ENCODE results near the gene MYL6.
"Not testable (repeated sequence)": the region's sequence is repeated elsewhere in the genome, so short reads cannot be mapped to it uniquely, and the experiment has no call there.

Gene MYL6

DNA sequence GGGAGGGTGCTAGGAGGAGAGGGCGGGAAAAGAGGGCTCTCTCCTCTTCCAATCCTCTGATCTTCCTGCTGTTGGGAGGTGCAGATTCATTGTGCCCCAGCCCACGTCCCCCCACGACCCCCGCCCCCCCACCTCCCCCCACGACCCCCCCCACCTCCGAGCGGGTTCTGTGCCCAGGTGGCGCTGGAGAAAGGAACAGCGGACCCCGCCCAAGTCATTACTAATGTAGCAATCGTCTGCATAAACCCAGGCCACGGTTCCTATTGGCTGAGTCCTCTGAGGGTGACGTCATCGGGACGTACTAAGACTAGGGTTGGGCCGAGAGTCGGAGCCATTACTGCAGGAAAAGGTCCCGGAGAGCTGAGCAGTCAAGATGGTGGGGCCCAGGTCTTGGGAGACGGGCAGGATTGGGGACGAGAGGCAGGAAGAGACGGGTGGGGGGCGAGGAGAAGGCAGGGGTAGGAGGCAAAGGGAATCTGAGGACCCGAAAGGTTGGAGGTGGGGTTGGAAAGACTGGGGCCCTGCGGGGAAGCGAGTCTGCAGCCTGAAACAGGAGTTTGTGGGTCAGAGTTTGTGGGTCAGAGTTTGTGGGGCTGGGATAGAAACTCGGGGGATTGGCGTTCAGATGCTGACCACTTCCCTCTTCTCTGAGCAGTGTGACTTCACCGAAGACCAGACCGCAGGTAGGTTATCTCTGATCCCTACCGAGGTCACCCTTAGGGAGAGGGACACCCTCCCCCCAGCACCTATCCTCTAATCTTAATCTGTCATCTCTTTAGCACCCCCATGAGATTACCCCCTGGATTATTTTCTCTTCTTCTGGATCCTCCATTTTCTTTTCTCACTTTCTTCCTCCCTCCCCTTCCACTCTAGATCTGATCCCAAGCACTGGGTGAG, at the start of gene MYL6:
TSS of gene MYL6 (plus strand) at position 331 of the 897 bp plus-strand sequence. CDS start at position 374, 43 bp downstream.
- Mint-ChIP-seq H3K4me1 (ENCODE audit: low read depth) (peaks cover 48% of the 10 kb centered on the region), H3K36me3 (ENCODE audit: low read depth) (peaks cover 82% of the 10 kb centered on the region), H3K27me3 (no peaks in the 10 kb centered on the region)

DNA sequence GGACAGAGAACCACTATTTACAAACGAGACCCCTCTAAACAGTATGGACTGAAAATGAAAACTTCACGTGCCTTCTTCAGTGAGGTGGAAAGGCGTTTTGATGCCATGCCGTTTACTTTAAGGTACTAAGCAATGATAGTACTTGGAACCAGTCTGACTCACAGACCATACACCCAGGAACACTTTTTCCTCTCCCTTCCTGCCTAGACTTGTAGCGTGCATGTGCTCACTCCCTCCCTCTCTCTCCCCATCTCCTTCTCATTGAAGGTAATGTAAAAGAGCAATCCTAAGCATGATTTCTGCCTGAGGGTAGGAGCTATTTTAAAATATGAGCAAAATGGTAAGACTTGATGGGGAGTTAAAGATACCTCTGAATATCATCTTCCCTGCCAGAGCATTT, 47.6 kb upstream of the MYL6 start:
- H3K9me3 Mint-ChIP-seq = no peaks in the 10 kb centered on the region
- H3K36me3 Mint-ChIP-seq (ENCODE audit: low read depth) = peaks cover 96% of the 10 kb centered on the region
- no peak overlapping the region for H3K4me3 Mint-ChIP-seq
- peaks cover 39% of the 10 kb centered on the region for H3K4me1 Mint-ChIP-seq (ENCODE audit: low read depth)
- no peaks in the 10 kb centered on the region for H3K27me3 Mint-ChIP-seq
- peak overlapping the region; percentile 86 for H3K27ac Mint-ChIP-seq
- no peak for DNase-seq

More for the DNA sequence above, at the start of gene MYL6:
- Mint-ChIP-seq H3K27ac (peak within 1 kb of the TSS; percentile 99), H3K4me3 (peak within 1 kb of the TSS; percentile 99), H3K9me3 (no peaks in the 10 kb centered on the region)
- peak; percentile 86 for DNase-seq

DNA sequence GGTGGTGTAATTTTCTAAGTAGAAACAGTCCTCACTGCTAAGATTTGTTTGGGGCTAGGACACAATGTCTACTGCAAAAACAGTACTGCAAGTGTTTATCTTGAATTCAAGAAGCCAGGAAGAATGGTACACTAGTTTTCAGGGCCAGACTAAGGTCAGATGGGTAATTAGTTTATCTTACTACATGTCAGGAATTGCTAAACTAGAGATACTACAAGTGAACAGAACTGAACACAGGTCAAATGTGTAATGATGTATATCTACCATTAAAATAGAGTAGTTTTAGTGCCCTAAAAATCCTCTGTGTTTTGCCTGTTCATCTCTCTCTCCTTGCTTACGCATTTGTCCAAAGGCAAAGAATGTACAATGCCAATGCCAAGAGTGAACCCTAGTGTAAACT, 44.1 kb upstream of the MYL6 start:
- Mint-ChIP-seq H3K4me3 (no peak overlapping the region), H3K27ac (peak overlapping the region; percentile 71), H3K27me3 (no peaks in the 10 kb centered on the region), H3K4me1 (ENCODE audit: low read depth) (peaks cover 30% of the 10 kb centered on the region), H3K36me3 (ENCODE audit: low read depth) (peaks cover 87% of the 10 kb centered on the region), H3K9me3 (no peaks in the 10 kb centered on the region)
- DNase-seq = no peak

DNA sequence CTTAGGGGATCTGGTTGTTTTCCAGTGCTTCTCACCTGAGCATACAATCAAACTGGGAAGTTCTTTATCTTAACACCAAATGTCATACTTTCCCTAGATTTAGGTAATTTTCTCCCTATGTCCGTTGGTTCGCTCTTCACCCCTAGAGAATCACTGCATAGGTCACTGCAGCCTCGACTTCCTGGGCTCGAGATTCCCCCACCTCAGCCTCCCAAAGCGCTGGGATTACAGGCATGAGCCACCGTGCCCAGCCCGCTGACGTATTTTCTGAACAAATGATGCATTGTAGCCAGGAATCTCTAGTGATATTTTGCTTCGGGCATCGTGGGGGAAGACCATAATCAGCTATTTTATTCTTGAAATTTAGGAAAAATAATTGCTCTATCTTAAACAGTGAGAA, 42.8 kb upstream of the MYL6 start:
- H3K4me3 Mint-ChIP-seq = peak overlapping the region; percentile 96
- H3K4me1 Mint-ChIP-seq (ENCODE audit: low read depth) = peaks cover 41% of the 10 kb centered on the region
- no peak for DNase-seq
- H3K27ac Mint-ChIP-seq = peak overlapping the region; percentile 100
- H3K27me3 Mint-ChIP-seq = no peaks in the 10 kb centered on the region
- H3K36me3 Mint-ChIP-seq (ENCODE audit: low read depth) = peaks cover 80% of the 10 kb centered on the region
- H3K9me3 Mint-ChIP-seq = no peaks in the 10 kb centered on the region

DNA sequence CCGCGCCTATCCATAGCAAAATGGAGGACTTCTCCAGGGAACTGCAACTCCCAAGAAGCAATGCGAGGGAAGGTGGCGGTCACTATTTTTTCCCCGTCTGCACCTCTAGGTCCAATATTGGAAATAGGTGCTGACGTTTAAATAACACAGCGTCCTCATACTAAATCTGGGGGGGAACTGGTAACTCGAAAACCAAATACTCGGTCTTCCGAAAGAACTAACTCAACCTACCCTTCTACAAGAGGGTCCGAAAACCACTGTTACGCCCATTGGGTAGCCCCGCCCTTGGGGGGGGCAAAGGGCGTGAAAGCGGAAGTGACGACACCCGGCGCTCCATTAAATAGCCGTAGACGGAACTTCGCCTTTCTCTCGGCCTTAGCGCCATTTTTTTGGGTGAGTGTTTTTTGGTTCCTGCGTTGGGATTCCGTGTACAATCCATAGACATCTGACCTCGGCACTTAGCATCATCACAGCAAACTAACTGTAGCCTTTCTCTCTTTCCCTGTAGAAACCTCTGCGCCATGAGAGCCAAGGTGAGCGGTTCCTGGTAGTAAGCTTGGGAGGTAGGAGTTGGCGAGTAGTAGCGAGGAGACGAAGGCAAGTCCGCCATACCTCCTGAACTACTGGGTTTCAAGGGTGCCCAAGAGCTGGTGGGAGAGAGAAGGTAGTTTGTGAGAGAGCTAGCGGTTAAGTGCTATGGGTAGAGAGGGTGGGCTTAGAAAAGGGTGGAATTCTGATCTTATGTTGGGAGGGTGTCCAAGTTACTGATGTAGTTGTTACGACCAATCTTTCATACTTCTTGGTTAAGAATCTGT, 41.7 kb upstream of the MYL6 start, which contains the start of gene RPL41:
TSS of gene RPL41 (plus strand) at position 367 of the 815 bp plus-strand sequence.
- peak; percentile 97 for DNase-seq
- peak within 1 kb of the TSS; percentile 100 for H3K27ac Mint-ChIP-seq
- H3K27me3 Mint-ChIP-seq = no peaks in the 10 kb centered on the region
- peaks cover 80% of the 10 kb centered on the region for H3K36me3 Mint-ChIP-seq (ENCODE audit: low read depth)
- H3K9me3 Mint-ChIP-seq = no peaks in the 10 kb centered on the region
- H3K4me3 Mint-ChIP-seq = peak within 1 kb of the TSS; percentile 96
- H3K4me1 Mint-ChIP-seq (ENCODE audit: low read depth) = peaks cover 45% of the 10 kb centered on the region

DNA sequence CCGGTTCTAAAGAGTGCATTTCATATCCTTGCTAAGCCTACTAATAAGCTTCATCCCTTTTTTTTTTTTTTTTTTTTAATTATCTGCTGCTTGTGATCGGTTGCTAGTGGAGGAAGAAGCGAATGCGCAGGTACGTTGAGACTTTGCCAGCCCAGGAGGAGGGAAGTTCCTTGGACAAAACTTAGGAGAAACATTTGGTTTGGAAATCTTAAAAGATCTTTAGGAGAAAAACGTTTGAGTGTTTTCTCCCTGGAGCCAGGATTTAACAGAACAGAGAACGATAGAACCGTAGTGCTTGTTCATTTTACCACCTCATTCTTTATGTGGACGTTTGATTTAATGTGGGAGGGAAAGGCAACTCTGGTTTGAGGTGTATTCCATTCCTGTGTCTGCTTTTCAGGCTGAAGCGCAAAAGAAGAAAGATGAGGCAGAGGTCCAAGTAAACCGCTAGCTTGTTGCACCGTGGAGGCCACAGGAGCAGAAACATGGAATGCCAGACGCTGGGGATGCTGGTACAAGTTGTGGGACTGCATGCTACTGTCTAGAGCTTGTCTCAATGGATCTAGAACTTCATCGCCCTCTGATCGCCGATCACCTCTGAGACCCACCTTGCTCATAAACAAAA, 41.0 kb upstream of the MYL6 start:
- not testable (repeated sequence) for DNase-seq, H3K27me3 Mint-ChIP-seq, H3K9me3 Mint-ChIP-seq
- Mint-ChIP-seq H3K4me1 (ENCODE audit: low read depth) (peaks cover 43% of the 10 kb centered on the region), H3K4me3 (peak overlapping the region; percentile 96), H3K27ac (peak overlapping the region; percentile 100), H3K36me3 (ENCODE audit: low read depth) (peaks cover 81% of the 10 kb centered on the region)

DNA sequence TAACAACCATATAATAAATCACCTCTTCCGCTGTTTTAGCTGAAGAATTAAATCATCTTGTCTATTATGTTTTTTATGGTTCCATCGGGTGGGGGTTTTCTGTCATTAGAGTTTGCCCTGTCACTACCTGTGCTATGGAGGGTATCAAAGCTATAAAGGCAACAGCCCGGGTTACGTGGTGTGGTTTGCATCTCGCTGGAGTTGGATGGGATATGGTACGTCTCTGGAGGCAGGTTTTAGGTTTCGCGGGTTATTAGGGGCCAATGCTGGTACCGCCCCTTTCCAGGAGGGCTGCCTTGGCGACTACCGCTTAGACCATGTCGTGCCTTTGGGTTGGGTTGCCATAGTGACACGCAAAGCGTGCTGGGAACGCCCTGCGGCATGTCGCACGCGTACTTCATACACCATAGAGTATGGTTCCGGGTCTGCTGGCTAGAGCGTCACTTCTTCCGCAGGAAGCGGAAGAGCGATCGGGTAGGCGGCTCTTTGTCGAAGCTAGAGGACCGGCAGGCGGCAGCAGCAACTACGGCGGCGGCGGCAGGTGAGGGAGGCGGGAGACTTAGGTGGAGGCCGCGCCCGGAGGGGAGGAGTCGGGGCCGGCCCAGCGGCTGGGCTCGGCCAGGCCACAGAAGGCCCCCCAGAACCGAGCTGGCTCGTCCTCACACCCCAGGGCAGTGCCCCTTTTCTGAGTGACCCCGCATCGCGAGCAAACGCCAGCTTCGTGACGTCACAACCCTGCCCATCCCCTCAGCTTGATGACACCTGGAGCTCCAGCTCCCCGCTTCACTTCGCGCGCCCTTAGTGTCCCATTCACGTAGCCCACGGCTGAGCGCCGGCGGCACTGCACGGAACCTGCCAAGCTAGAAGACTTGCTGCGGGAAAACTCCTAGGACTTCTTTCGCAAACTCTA, 40.1 kb upstream of the MYL6 start, which contains the start of gene ZC3H10:
TSS of gene ZC3H10 (plus strand) at position 489 of the 910 bp plus-strand sequence. CDS start 2,297 bp downstream, outside the sequence.
- H3K4me1 Mint-ChIP-seq (ENCODE audit: low read depth) = peaks cover 43% of the 10 kb centered on the region
- H3K27me3 Mint-ChIP-seq = no peaks in the 10 kb centered on the region
- H3K9me3 Mint-ChIP-seq = no peaks in the 10 kb centered on the region
- peak within 1 kb of the TSS; percentile 100 for H3K27ac Mint-ChIP-seq
- H3K4me3 Mint-ChIP-seq = peak within 1 kb of the TSS; percentile 96
- peak; percentile 97 for DNase-seq
- H3K36me3 Mint-ChIP-seq (ENCODE audit: low read depth) = peaks cover 79% of the 10 kb centered on the region

DNA sequence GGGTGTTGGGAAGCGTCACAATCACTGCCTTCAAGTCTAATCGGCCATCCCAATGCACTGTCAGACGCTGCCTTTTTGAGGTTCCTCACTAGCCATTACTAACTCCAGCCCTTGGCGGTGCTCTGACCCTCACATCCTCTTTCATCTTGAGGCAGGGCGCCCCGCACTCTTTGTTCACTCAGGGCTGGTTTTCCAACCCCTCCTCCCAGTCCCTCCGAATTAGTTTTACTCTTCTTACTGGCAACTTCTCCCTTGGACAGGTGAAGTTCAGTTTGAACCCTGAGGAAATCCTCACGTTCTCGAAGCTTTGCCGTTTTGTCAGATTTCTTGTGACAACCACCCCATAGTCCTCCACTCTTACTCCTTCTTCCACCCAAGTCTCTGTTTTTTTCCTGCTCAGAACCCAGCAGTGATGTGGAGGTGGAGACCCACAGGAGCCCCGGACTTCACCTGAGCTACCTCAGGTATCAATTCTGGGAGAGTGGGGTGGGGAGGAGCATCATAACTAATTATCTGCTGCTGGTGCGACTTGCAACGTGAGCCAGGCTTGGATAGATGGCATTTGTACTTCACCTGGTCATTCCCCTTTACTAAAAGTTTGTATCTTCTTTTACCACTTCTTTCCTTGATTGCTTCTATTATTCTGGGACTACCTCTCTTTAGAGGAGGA, 39.3 kb upstream of the MYL6 start:
- H3K4me3 Mint-ChIP-seq = peak overlapping the region; percentile 96
- H3K27ac Mint-ChIP-seq = peak overlapping the region; percentile 100
- no peaks in the 10 kb centered on the region for H3K27me3 Mint-ChIP-seq
- peaks cover 44% of the 10 kb centered on the region for H3K4me1 Mint-ChIP-seq (ENCODE audit: low read depth)
- H3K9me3 Mint-ChIP-seq = no peaks in the 10 kb centered on the region
- no peak for DNase-seq
- H3K36me3 Mint-ChIP-seq (ENCODE audit: low read depth) = peaks cover 72% of the 10 kb centered on the region

DNA sequence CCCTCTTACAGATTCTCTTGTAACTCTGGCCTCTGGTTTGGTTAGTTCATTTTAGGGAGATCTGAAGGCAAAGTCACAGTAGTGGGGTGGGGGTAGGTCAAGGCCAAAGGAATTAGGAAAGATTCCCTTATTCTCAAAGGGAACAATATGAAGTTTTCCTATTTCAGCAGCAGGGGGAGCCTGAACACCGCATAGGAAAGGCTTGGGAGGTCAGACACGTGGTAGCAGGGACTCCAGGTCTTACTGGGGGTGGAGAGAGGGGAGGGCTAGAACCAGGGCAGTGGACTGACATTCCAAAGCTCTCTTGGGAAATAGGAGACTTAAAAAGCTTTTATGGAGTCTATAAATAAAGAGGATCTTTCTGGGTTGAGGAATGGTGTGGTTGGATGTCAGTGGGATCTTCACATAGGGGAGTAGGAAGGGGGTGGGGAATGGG, 38.8 kb upstream of the MYL6 start:
- Mint-ChIP-seq H3K4me3 (peak overlapping the region; percentile 96), H3K36me3 (ENCODE audit: low read depth) (peaks cover 71% of the 10 kb centered on the region), H3K27ac (peak overlapping the region; percentile 100), H3K4me1 (ENCODE audit: low read depth) (peaks cover 48% of the 10 kb centered on the region), H3K27me3 (no peaks in the 10 kb centered on the region), H3K9me3 (no peaks in the 10 kb centered on the region)
- peak; percentile 58 for DNase-seq

DNA sequence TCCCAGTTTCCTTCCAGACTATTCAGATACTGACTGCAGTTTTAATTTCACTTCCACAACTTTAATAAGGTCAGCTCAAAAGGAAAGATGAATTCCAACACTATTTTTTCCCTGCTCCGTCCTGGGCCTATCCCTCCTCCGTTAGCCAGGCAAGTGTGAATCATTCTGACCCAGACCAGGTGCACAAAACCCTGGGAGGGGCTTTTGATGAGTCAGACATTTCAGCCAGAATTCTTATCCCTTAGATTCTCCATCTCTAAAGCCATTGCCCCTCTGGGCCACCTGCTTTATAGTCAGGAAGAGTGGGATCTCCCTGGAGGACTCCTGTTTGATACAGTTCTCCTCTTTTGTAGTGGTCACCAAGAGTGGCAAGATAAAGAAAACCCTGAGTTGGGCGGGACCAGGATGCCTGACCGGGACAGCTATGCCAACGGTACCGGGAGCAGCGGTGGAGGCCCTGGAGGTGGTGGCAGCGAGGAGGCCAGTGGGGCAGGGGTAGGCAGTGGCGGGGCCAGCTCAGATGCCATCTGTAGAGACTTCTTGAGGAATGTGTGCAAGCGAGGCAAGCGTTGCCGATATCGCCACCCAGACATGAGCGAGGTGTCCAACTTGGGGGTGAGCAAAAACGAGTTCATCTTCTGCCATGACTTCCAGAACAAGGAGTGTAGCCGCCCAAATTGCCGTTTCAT, 37.9 kb upstream of the MYL6 start:
- Mint-ChIP-seq H3K4me1 (ENCODE audit: low read depth) (peaks cover 46% of the 10 kb centered on the region), H3K27ac (peak overlapping the region; percentile 100), H3K9me3 (no peaks in the 10 kb centered on the region), H3K27me3 (no peaks in the 10 kb centered on the region), H3K4me3 (no peak overlapping the region), H3K36me3 (ENCODE audit: low read depth) (peaks cover 66% of the 10 kb centered on the region)
- DNase-seq = no peak

DNA sequence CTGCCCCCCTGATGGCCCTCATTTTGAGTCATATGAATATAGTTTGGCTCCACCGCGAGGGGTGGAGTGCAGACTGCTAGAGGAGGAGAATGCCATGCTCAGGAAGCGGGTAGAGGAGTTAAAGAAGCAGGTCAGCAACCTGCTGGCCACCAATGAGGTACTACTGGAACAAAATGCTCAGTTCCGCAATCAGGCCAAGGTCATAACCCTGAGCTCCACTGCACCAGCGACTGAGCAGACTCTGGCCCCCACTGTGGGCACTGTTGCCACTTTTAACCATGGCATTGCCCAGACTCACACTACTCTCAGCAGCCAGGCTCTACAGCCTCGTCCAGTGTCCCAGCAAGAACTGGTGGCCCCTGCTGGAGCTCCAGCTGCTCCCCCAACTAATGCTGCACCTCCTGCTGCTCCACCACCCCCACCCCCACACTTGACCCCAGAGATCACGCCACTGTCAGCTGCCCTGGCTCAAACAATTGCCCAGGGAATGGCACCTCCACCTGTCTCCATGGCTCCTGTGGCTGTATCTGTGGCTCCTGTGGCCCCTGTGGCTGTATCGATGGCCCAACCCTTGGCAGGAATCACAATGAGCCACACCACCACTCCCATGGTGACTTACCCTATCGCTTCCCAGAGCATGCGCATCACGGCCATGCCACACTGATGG, 36.8 kb upstream of the MYL6 start:
- Mint-ChIP-seq H3K36me3 (ENCODE audit: low read depth) (peaks cover 61% of the 10 kb centered on the region), H3K4me1 (ENCODE audit: low read depth) (peaks cover 49% of the 10 kb centered on the region), H3K27me3 (no peaks in the 10 kb centered on the region), H3K4me3 (no peak overlapping the region), H3K27ac (peak overlapping the region; percentile 5), H3K9me3 (no peaks in the 10 kb centered on the region)
- DNase-seq = no peak

DNA sequence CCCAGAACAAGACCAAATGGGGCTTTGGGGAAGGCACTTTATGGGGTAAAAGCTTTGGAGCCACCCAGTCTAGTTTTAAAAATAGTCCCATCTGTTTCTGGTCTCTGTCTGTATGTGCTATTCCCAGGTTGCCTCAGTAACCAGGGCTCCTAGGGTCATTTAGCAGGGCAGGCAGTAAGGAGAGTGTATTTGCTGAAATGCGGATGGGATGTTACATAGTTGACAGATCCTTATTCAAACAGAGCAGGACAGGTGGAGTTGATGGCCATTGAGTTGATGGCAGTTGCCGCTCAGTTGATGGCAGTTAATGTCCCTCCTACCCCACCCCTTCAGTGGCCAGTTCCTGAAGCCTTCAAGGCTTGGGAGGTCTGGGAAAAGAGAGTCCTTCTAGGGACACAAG, 35.5 kb upstream of the MYL6 start:
- Mint-ChIP-seq H3K36me3 (ENCODE audit: low read depth) (peaks cover 48% of the 10 kb centered on the region), H3K27me3 (no peaks in the 10 kb centered on the region), H3K9me3 (no peaks in the 10 kb centered on the region), H3K4me1 (ENCODE audit: low read depth) (peaks cover 62% of the 10 kb centered on the region), H3K4me3 (no peak overlapping the region), H3K27ac (peak overlapping the region; percentile 31)
- DNase-seq = no peak
